Measurements from ENCODE around the gene RTCA.

- TF ChIP-seq PATZ1 (CRISPR knock-in tag; IDR thresholded peaks at IDR 0.05; ENCODE audit: borderline replicate concordance) (no peak), ESRRG (CRISPR knock-in tag; IDR thresholded peaks at IDR 0.05) (no peak)
Observed at GRCh38 chr1:100265931-100266740, at the start of gene RTCA.

Measured in SK-N-SH treated with all-trans-retinoic acid at 6 μM for 48 hours (cell line).